ENCODE results near the gene CD300E.

- TF ChIP-seq, protein P1, sequence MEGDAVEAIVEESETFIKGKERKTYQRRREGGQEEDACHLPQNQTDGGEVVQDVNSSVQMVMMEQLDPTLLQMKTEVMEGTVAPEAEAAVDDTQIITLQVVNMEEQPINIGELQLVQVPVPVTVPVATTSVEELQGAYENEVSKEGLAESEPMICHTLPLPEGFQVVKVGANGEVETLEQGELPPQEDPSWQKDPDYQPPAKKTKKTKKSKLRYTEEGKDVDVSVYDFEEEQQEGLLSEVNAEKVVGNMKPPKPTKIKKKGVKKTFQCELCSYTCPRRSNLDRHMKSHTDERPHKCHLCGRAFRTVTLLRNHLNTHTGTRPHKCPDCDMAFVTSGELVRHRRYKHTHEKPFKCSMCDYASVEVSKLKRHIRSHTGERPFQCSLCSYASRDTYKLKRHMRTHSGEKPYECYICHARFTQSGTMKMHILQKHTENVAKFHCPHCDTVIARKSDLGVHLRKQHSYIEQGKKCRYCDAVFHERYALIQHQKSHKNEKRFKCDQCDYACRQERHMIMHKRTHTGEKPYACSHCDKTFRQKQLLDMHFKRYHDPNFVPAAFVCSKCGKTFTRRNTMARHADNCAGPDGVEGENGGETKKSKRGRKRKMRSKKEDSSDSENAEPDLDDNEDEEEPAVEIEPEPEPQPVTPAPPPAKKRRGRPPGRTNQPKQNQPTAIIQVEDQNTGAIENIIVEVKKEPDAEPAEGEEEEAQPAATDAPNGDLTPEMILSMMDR (IDR thresholded peaks at IDR 0.05), result peak; percentile 64
- TF ChIP-seq EZH2 (IDR thresholded peaks at IDR 0.05; ENCODE audit: borderline replicate concordance, insufficient read depth, low read depth, low read length, poor library complexity, severe bottlenecking), result no peak
Measured at GRCh38 chr17:74566132-74566753, 57.3 kb downstream of the CD300E start.

Measured in B cell (primary cell).